SK-N-MC (cell line): ENCODE measurements around the gene ATG5.

Source experiments
- EZH2 ChIP-seq: fragments of 200-600 bp; sonication (generic); IDR thresholded peaks from one replicate; pipeline ENCODE4 v1.6.1; 2017; ENCODE audit warnings: antibody characterized with exemption
- FOXP2 ChIP-seq: optimal IDR thresholded peaks from 2 replicates; pipeline ENCODE3; 2011; ENCODE audit warnings: mild to moderate bottlenecking, moderate library complexity; ENCODE audit not compliant: insufficient read depth; ENCODE audit errors: extremely low read length, control extremely low read depth
- POLR2AphosphoS5 ChIP-seq: IDR thresholded peaks from 2 replicates; pipeline ENCODE4 v1.6.1; 2012; ENCODE audit warnings: mild to moderate bottlenecking, low read depth, low read length, borderline replicate concordance

DNA sequence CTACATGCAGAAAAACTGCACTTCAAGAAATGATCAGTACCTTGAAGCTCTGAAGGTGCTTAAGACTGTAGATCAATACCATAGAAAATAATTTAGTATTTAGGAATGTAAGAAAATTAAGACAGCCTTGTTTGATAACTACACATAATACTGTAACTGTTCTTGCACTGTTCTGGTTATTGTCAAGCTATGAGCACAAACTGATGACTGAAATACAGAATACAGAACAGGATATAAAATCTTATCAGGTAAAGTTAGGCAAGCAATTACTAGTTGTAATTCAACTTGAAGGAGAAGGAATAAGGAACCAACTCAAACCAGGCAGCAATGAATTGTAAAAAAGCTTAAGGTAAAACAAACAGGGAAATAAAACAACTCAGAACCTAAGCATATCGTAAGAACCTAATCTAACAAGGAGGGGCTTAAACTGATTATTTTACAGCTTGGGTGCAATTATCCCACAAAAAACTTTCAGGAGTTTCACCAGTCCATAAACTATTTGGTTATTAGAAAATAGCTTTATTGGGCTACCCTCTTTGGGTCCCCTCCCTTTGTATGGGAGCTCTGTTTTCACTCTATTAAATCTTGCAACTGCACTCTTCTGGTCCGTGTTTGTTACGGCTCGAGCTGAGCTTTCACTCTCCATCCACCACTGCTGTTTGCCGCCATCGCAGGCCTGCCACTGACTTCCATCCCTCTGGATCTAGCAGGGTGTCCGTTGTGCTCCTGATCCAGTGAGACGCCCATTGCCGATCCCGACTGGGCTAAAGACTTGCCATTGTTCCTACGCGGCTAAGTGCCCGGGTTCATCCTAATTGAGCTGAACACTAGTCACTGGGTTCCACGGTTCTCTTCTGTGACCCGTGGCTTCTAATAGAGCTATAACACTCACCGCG, 97.7 kb downstream of the ATG5 start:
- TF ChIP-seq POLR2AphosphoS5 (no peak), EZH2 (no peak), FOXP2 (no peak)
